Panc1 (cell line): ENCODE results near the gene LEKR1. TPM values are rescaled to one million over a fixed set of nuclear protein-coding genes. Genes with fewer than 3 reads are reported as not detected.

Experiments
- ATAC-seq: fragments of 200-7000 bp; cut with Tn5 transposase; 2 replicates; pipeline ENCODE4 v1.9.1; 2020; ENCODE audit warnings: mild to moderate bottlenecking, moderate library complexity
- BruUV-seq: library from RNA; stranded (reverse); fragments of 400-500 nt; replicated peaks from 2 replicates; lab custom pipeline; 2021; lab: Mats Ljungman, UMichigan
- CTCF ChIA-PET: fragments of 300-600 bp; sonication (Branson Sonifier 250); formaldehyde crosslinking; loops from one replicate; lab custom pipeline; 2022; ENCODE audit warnings: antibody characterized with exemption; lab: Charles Lee
- POLR2A ChIA-PET: fragments of 300-600 bp; sonication (Branson Sonifier 250); formaldehyde crosslinking; loops from one replicate; lab custom pipeline; 2022; ENCODE audit warnings: antibody characterized with exemption; lab: Charles Lee
- DNase-seq: peaks from one replicate; pipeline ENCODE4 v3.0.0-alpha.2; 2010; ENCODE audit warnings: low read depth, low spot score
- H3K27ac ChIP-seq: 2 replicates; pipeline ENCODE4 v1.5.1; 2011; ENCODE audit warnings: mild to moderate bottlenecking, low read length, inconsistent platforms
- H3K27me3 ChIP-seq: fragments of 200-500 bp; sonication (Bioruptor generic); 2 replicates; pipeline ENCODE4 v1.6.0; 2014; ENCODE audit warnings: low read length, inconsistent platforms; ENCODE audit not compliant: control insufficient read depth, insufficient read depth
- H3K36me3 ChIP-seq: fragments of 200-500 bp; sonication (Bioruptor generic); 2 replicates; pipeline ENCODE4 v1.5.1; 2014; ENCODE audit warnings: inconsistent platforms, mild to moderate bottlenecking, low read length, moderate library complexity; ENCODE audit not compliant: control insufficient read depth, insufficient read depth
- H3K4me1 ChIP-seq: 2 replicates; pipeline ENCODE4 v1.5.1; 2011; ENCODE audit warnings: inconsistent platforms, mild to moderate bottlenecking, low read length, moderate library complexity; ENCODE audit not compliant: control insufficient read depth, insufficient read depth
- H3K4me3 ChIP-seq, 2 experiments: 2 replicates each; pipeline ENCODE4 v1.5.1; 2011 to 2012; ENCODE audit warnings: low read depth in 2 of 2, low read length in 2 of 2, mild to moderate bottlenecking in 2 of 2, inconsistent platforms in 1 of 2, moderate library complexity in 1 of 2
- H3K9me3 ChIP-seq: fragments of 200-500 bp; sonication (Bioruptor generic); 2 replicates; pipeline ENCODE4 v1.5.1; 2014; ENCODE audit warnings: low read depth, mild to moderate bottlenecking, inconsistent platforms, low read length, moderate library complexity; ENCODE audit not compliant: control insufficient read depth, insufficient read depth
- CTCF ChIP-seq: fragments of 450-650 bp; IDR thresholded peaks from 2 replicates; pipeline ENCODE4 v1.5.1; 2017; ENCODE audit warnings: mild to moderate bottlenecking
- POLR2AphosphoS5 ChIP-seq: IDR thresholded peaks from 2 replicates; pipeline ENCODE4 v1.6.1; 2012; ENCODE audit warnings: mild to moderate bottlenecking, low read depth, low read length, moderate library complexity
- REST ChIP-seq, 2 experiments: IDR thresholded peaks; 2 replicates each; pipeline ENCODE4 v1.6.1; 2011 to 2012; ENCODE audit warnings: low read depth in 2 of 2, control low read depth in 1 of 2, low read length in 1 of 2, mild to moderate bottlenecking in 1 of 2, moderate library complexity in 1 of 2; ENCODE audit not compliant: insufficient read depth in 1 of 2
- SIN3A ChIP-seq: IDR thresholded peaks from 2 replicates; pipeline ENCODE4 v1.6.1; 2012; ENCODE audit warnings: low read depth, mild to moderate bottlenecking, low read length, moderate library complexity, borderline replicate concordance; ENCODE audit not compliant: insufficient read depth
- TCF7L2 ChIP-seq: IDR thresholded peaks from 2 replicates; pipeline ENCODE4 v1.6.1; 2011; ENCODE audit warnings: mild to moderate bottlenecking, low read depth, low read length, inconsistent platforms
- in situ Hi-C: cut with HindIII; loops from 2 replicates; pipeline ENCODE4 v1.10.0; 2016; ENCODE audit warnings: low sequenced_read_pairs, low pct_unique_long_range_greater_than_20kb
- intact Hi-C: fragments of 100-400 bp; cut with micrococcal nuclease; formaldehyde crosslinking; loops from one replicate; pipeline ENCODE4 v1.10.0; 2022; ENCODE audit not compliant: unreplicated experiment
- total RNA-seq: library from RNA; stranded (reverse); gene quantifications from one replicate; pipeline ENCODE4 v1.2.1, GENCODE V29; 2021; ENCODE audit not compliant: unreplicated experiment

Gene LEKR1
- total RNA-seq, 1 experiment from 2014 or later: not detected

GRCh38 chr3:156859578-156859977 is 33.4 kb downstream of the LEKR1 start:
- no TSS peak for BruUV-seq
- Histone ChIP-seq H3K9me3 (no peaks in the 10 kb centered on the region), H3K4me1 (no peaks in the 10 kb centered on the region), H3K27ac (no peak overlapping the region), H3K4me3 (no peak overlapping the region), H3K27me3 (no peaks in the 10 kb centered on the region), H3K36me3 (no peaks in the 10 kb centered on the region)
- intact Hi-C loops (no loop called here), in situ Hi-C loops (no loop called here)
- DNase-seq: no peak
- POLR2A ChIA-PET: no interaction called here
- TF ChIP-seq SIN3A (no peak), POLR2AphosphoS5 (no peak), TCF7L2 (no peak), CTCF (no peak), REST (IDR thresholded peaks at IDR 0.05; ENCODE audit: insufficient read depth in 1 of 2, low read depth in 2 of 2, low read length in 1 of 2) (no peak)
- no peak for ATAC-seq
- CTCF ChIA-PET: no interaction called here

GRCh38 chr3:156860873-156861272 is 34.7 kb downstream of the LEKR1 start:
- in situ Hi-C loops (no loop called here), intact Hi-C loops (no loop called here)
- Histone ChIP-seq H3K36me3 (no peaks in the 10 kb centered on the region), H3K4me1 (no peaks in the 10 kb centered on the region), H3K27me3 (no peaks in the 10 kb centered on the region), H3K27ac (no peak overlapping the region), H3K4me3 (no peak overlapping the region), H3K9me3 (no peaks in the 10 kb centered on the region)
- no TSS peak for BruUV-seq
- ATAC-seq (no peak), DNase-seq (no peak)
- POLR2A ChIA-PET: no interaction called here
- TF ChIP-seq CTCF (no peak), REST (IDR thresholded peaks at IDR 0.05; ENCODE audit: insufficient read depth in 1 of 2, low read depth in 2 of 2, low read length in 1 of 2) (no peak), SIN3A (no peak), TCF7L2 (no peak), POLR2AphosphoS5 (no peak)
- CTCF ChIA-PET: no interaction called here
